Choroid plexus epithelial cell (primary cell): ENCODE measurements around the gene SSC5D.
"Not testable (repeated sequence)": the region's sequence is repeated elsewhere in the genome, so short reads cannot be mapped to it uniquely, and the experiment has no call there.

Experiments used
- DNase-seq: peaks from one replicate; pipeline ENCODE4 v3.0.0-alpha.2; 2010; ENCODE audit warnings: low read depth
- H3K4me3 ChIP-seq: 2 replicates; pipeline ENCODE4 v1.5.1; 2011; ENCODE audit warnings: low read depth, mild to moderate bottlenecking, control low read depth, low read length, moderate library complexity
- TF ChIP-seq, protein P1 (sequence below): conservative IDR thresholded peaks from 2 replicates; pipeline ENCODE4 v1.5.1; 2011; ENCODE audit warnings: low read depth, mild to moderate bottlenecking, control low read depth, inconsistent platforms, low read length, moderate library complexity

SSC5D gene

DNA sequence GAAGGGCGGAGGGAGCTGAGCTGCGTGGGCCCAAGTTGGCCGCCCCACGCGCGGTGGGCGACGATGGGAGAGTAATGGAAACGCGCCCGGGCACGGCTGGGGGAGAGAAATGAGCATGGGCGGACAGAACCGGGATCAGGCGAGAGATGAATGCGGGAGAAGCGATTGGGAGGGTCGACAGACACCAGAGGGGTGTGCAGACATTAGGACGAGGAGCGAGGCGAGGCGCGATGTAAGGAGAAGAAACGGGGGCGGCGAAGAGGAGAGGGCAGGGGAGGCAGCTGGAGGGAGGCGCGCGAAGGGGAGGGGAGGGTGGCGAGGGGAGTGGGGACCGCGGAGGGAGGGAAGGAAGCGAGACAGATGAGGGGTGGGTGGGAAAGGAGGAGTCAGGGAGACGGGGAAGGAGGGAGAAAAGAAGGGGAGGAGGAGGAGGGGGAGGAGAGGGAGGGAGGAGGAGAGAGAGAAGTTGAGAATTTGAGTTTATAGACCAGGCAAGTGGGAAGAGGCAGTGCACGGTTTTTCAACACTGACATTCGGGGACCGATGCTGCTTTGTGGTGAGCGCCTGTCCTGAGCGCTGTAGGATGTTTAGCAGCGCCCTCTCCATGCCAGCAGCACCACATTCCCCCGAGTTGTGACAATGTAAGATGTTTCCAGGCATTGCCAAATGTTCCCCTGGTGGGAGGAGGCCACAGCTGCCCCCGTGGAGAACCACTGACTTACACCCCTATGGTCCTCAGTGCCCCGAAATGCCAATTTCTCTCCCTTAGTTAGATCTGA lies 45.0 kb upstream of the SSC5D start, which contains the start of gene SHISA7:
Gene SHISA7, minus strand, starts transcription at position 256 of the 779 bp plus-strand sequence. CDS start 437 bp downstream, outside the sequence.
- DNase-seq = no peak
- H3K4me3 ChIP-seq = no peak within 1 kb of the TSS
- TF ChIP-seq, protein P1, sequence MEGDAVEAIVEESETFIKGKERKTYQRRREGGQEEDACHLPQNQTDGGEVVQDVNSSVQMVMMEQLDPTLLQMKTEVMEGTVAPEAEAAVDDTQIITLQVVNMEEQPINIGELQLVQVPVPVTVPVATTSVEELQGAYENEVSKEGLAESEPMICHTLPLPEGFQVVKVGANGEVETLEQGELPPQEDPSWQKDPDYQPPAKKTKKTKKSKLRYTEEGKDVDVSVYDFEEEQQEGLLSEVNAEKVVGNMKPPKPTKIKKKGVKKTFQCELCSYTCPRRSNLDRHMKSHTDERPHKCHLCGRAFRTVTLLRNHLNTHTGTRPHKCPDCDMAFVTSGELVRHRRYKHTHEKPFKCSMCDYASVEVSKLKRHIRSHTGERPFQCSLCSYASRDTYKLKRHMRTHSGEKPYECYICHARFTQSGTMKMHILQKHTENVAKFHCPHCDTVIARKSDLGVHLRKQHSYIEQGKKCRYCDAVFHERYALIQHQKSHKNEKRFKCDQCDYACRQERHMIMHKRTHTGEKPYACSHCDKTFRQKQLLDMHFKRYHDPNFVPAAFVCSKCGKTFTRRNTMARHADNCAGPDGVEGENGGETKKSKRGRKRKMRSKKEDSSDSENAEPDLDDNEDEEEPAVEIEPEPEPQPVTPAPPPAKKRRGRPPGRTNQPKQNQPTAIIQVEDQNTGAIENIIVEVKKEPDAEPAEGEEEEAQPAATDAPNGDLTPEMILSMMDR = no peak

DNA sequence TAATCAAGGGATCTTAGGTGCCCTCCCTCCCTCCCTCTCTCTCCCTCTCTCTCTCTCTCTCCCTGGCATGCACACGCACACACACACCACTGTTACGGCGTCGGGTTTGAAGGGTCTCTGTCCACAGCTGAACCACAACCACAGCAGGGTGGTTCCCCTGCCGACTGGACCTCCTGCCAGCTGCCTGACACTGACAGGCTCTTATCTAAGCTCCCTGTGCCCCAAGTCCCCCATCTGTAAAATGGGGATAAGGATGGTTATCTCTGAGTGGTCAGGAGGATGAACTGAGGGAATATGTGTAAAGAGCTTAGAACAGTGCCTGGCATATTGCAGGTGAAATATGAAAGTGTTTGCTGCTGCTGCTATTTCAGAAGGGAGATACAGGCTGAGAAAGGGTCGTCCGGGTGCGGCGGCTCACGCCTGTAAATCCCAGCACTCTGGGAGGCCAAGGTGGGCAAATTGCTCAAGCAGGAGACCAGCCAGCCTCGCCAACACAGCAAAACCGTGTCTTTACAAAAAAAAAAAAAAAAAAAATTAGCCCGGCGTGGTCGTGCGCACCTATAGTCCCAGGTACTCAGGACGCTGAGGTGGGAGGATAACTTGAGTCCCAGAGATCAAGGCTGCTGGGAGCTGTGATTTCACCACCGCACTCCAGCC lies 44.3 kb upstream of the SSC5D start:
- TF ChIP-seq, protein P1 = no peak
- DNase-seq = no peak
- H3K4me3 ChIP-seq = no peak overlapping the region

DNA sequence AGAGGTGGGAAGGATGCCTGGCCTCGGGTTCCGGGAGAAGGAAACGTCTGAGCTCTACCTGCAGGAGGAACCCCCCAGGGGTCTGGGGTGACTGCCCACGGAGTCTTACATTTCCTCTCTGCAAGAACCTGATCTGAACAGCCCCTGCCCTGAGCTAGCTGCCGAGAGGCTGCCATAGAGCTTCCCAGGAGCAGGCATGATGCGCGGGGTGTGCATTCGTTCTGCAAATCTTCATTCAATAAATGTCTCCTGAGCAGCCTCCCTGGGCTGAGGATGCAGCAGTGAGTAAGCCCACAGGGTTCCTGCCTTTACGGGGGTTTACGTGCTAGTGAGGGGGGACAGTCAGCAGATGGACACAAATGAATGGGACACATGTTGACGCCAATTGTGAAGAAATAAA lies 43.6 kb upstream of the SSC5D start:
- no peak overlapping the region for H3K4me3 ChIP-seq
- TF ChIP-seq, protein P1 = no peak
- DNase-seq = no peak

DNA sequence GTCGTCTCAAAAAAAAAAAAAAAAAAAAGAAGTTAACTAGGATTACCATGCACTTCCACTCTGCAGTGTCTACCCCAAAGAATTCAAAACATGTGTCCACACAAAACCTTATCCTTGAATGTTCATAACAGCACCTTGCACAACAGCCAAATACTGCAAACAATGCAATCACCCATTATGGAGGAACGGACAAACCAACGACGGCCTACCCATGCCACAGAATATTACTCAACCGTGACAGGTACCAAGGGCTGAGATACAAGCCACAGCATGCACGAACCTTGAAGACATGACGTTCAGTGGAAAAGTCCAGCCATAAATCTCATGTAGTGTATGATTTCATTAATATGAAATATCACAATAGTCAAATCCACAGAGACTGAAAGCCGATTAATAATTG lies 42.2 kb upstream of the SSC5D start:
- DNase-seq = no peak
- TF ChIP-seq, protein P1 = no peak
- H3K4me3 ChIP-seq = no peak overlapping the region

DNA sequence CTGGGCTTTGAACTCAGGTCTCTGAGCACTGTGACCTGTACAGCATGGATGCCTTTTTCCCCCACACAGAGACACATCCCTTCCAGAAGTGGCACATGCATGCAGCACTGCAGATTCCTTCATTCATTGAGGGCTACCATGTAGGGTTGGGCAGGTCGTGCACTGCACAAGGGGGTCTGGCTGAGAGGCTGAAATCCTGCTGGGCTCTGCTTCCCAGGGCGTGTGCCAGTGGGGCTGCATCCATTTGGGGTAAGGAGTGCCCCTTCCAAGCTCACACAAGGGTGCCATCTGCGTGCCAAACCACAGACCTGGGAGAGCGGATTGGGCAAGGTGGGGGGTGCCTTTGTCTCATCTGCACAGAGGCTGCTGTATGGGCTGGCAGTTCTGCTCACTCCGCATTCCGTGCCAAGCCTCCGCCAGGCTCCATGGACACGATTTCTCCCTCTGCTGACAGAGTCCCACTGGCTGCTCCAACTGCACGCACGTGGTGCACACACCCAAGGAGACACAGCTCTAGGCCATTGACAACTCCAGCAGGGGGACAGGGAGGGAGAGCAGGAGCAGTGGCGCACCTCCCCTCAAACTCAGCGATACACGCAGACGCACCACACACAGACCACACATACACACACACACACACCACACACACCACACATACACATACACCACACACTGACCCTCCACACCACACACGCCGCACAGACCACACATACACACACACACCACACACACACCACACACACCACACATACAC lies 40.6 kb upstream of the SSC5D start:
- TF ChIP-seq, protein P1 = no peak
- no peak for DNase-seq
- H3K4me3 ChIP-seq = no peak overlapping the region

DNA sequence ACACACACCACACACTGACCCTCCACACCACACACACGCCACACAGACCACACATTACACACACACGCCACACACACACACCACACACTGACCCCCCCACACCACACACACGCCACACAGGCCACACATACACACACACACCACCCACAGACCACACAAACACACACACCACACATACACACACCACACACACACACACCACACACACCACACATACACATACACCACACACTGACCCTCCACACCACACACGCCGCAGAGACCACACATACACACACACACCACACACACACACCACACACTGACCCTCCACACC lies 40.1 kb upstream of the SSC5D start:
- DNase-seq, H3K4me3 ChIP-seq: not testable (repeated sequence)

DNA sequence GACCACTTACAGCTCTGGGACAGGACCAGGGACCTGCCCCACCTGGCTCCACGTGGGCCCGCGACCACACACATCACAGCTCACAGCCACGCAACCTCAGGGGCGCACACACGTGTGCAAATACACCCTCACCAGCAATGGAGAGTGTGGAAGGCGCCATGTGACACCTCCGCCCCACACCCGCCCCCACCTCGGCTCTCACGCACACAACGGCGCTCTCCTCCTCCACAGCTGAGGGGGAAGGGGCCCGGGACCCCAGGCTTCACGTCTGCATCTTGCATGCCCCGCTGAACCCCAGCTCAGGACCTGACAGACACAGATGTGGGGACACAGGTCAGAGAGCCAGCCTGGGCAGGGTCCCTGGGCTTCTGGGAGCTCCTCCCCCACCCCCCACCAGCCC lies 38.8 kb upstream of the SSC5D start:
- H3K4me3 ChIP-seq = no peak overlapping the region
- TF ChIP-seq, protein P1 = no peak
- DNase-seq = no peak
